NB4 (cell line): Measurements from ENCODE around the gene CYB5RL.
"Not testable (repeated sequence)": the region's sequence is repeated elsewhere in the genome, so short reads cannot be mapped to it uniquely, and the experiment has no call there.

Experiments
- DNase-seq: peaks from one replicate; pipeline ENCODE4 v3.0.0; 2010; ENCODE audit warnings: low read depth
- H3K4me3 ChIP-seq: one replicate; pipeline ENCODE4 v1.5.1; 2011; ENCODE audit warnings: mild to moderate bottlenecking, low read depth, low read length, moderate library complexity
- MYC ChIP-seq: IDR thresholded peaks from 2 replicates; pipeline ENCODE4 v1.6.1; 2011; ENCODE audit warnings: low read depth, low read length
- POLR2A ChIP-seq: IDR thresholded peaks from 2 replicates; pipeline ENCODE4 v1.6.1; 2011; ENCODE audit warnings: mild to moderate bottlenecking; ENCODE audit not compliant: insufficient read length; ENCODE audit errors: extremely low read depth
- TF ChIP-seq, protein P1 (sequence below): IDR thresholded peaks from one replicate; pipeline ENCODE4 v1.5.1; 2012; ENCODE audit warnings: low read depth, low read length
- TF ChIP-seq, protein P2 (sequence below): IDR thresholded peaks from 2 replicates; pipeline ENCODE4 v1.6.1; 2011; ENCODE audit warnings: low read depth, low read length

The CYB5RL gene

DNA sequence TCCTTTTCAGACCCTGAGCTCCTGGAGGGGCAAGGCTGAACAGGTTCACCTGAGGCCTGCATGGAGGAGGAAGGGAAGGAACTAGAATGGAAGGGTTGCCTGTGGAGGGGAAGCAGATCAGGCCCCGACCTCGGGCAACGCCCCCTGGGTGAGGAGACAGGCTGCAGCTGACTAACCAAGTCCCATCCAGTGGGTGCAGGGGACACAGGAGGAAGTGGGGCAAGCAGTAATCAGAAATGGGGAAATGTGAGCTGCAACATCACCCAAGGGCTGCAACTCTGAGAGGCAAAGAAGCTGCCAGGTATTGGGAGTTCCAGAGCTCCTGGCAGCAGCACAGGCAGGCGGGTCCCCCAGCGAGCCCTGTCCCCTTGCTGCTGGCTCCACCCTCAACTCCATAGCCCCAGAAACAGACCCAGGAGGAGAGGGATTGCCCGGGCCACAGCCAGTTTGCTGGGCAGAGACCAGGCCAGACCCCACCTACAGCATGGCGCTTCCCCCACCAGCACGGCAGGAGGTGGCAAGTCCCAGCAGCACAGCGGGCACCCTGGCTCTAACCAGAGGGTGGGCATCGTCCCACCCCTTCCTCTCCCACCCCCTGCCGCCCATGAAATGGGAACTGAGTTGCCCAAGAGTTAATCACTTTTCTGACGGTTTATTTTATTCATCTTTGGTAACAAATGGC is 38.7 kb upstream of the CYB5RL start:
- TF ChIP-seq MYC (0 out of 2 replicates have a peak, but pooled peaks have one; percentile 35), POLR2A (no peak)
- H3K4me3 ChIP-seq = peak overlapping the region; percentile 11
- DNase-seq = peak; percentile 94

DNA sequence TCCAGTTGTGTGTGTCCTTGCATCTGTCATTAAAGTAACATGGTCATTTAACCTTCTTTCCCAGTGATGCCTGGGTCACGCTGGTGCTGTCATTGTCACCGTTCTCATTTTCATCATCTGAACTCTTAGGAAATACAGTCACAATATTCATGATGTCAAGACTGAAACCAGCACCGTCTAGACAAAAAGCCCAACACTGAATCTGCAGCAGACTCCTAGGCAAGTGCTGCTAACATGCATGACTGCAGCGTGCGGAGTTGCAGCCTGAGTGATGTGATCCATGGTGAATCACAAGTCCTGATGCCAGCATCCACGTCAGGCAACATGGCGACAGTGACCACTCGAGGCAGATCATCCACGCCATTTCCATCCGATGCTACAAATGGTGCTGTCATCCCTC is 37.8 kb upstream of the CYB5RL start:
- DNase-seq = no peak
- H3K4me3 ChIP-seq = no peak overlapping the region
- TF ChIP-seq MYC (no peak), POLR2A (no peak)
- TF ChIP-seq, protein P1, sequence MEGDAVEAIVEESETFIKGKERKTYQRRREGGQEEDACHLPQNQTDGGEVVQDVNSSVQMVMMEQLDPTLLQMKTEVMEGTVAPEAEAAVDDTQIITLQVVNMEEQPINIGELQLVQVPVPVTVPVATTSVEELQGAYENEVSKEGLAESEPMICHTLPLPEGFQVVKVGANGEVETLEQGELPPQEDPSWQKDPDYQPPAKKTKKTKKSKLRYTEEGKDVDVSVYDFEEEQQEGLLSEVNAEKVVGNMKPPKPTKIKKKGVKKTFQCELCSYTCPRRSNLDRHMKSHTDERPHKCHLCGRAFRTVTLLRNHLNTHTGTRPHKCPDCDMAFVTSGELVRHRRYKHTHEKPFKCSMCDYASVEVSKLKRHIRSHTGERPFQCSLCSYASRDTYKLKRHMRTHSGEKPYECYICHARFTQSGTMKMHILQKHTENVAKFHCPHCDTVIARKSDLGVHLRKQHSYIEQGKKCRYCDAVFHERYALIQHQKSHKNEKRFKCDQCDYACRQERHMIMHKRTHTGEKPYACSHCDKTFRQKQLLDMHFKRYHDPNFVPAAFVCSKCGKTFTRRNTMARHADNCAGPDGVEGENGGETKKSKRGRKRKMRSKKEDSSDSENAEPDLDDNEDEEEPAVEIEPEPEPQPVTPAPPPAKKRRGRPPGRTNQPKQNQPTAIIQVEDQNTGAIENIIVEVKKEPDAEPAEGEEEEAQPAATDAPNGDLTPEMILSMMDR = no peak
- TF ChIP-seq, protein P2, sequence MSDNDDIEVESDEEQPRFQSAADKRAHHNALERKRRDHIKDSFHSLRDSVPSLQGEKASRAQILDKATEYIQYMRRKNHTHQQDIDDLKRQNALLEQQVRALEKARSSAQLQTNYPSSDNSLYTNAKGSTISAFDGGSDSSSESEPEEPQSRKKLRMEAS = no peak

DNA sequence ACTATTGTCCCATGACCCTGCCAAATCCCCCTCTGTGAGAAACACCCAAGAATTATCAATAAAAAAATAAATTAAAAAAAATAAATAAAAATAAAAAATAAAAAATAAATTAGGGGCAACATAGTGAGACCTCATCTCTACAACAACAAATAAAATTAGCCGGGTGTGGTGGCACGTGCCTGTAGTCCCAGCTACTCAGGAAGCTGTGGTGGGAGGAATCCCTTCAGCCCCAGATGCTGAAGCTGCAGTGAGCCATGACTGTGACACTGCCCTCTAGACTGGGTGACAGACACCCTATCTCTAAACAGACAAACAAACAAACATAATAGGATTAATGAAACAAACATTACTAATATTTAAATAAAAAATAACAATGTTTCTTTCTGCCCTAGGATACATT is 34.5 kb upstream of the CYB5RL start:
- H3K4me3 ChIP-seq = no peak overlapping the region
- TF ChIP-seq, protein P1 = no peak
- TF ChIP-seq, protein P2 = no peak
- no peak for TF ChIP-seq POLR2A
- no peak for TF ChIP-seq MYC
- no peak for DNase-seq

DNA sequence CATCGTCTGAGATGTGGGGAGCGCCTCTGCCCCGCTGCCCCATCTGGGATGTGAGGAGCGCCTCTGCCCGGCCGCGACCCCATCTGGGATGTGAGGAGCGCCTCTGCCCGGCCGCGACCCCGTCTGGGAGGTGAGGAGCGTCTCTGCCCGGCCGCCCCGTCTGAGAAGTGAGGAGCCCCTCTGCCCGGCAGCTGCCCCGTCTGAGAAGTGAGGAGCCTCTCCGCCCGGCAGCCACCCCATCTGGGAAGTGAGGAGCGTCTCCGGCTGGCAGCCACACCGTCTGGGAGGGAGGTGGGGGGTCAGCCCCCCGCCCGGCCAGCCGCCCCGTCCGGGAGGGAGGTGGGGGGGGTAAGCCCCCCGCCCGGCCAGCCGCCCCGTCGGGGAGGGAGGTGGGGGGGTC is 33.4 kb upstream of the CYB5RL start:
- not testable (repeated sequence) for DNase-seq, H3K4me3 ChIP-seq

DNA sequence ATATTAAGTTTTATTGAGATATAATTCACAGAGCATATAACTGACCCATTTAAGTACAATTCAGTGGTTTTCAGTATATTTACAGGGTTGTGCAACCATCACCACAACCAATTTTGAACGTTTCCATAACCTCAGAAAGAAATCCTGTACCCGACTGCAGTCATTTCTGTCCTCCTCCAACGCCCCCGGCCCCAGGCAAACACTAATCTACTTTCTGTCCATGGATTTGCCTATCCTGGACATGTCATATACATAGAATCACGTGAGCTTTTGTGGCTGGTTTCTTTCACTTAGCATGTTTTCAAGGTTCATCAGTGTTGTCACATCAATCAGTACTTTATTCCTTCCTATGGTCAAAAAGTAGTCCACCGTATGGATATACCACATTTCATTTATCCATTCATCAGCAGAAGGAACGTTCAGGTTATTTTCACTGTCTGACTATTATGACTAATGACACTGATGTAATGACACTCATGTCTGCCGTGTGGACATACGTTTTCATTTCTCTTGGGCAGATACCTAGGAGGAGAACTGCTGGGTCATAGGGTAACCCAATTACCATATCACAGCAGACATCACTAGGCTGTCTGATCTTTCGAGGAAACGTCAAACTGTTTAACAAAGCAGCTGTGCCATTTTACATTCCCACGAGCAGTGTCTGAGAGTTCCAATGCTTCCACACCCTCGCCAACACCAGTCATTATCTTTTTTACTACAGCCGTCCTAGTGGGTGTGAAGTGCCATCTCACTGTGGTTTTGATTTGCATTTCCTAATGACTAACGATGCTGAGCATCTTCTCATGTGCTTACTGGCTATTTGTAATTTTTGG is 30.9 kb upstream of the CYB5RL start:
- peak; percentile 59 for DNase-seq
- no peak overlapping the region for H3K4me3 ChIP-seq
- no peak for TF ChIP-seq POLR2A
- TF ChIP-seq, protein P2 = no peak

DNA sequence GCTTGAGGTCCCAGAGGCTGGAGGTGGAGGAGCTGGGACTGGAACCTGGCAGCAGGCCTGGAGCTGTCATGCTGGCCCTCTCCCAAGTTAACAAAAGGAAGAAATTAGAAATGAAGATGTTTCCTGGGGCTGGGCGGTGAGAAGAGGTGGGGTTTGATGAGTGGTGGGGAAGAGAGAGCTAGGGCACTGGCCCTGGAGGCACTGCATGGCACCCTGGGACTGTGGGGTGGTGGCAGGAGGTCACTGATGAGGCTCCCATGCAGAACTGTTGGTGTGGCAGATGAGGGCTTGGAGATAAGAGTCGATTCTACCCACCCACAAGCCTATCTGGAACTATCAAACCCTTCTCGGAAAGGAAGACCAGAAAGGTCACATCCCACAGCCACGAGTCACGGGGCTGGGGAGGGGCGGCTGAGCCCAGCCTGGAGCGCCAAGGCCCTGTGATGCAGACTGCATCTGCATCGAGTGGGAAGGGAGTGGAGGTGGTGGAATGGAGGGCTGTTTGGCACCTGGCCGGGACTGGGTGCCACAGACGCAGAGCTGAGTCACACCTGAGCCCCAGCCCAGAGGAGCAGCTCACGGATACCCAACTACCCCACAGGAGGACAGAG is 29.6 kb upstream of the CYB5RL start:
- DNase-seq = peak; percentile 46
- H3K4me3 ChIP-seq = no peak overlapping the region
- TF ChIP-seq MYC = no peak
- no peak for TF ChIP-seq POLR2A
- TF ChIP-seq, protein P2 = no peak
- TF ChIP-seq, protein P1 = no peak

DNA sequence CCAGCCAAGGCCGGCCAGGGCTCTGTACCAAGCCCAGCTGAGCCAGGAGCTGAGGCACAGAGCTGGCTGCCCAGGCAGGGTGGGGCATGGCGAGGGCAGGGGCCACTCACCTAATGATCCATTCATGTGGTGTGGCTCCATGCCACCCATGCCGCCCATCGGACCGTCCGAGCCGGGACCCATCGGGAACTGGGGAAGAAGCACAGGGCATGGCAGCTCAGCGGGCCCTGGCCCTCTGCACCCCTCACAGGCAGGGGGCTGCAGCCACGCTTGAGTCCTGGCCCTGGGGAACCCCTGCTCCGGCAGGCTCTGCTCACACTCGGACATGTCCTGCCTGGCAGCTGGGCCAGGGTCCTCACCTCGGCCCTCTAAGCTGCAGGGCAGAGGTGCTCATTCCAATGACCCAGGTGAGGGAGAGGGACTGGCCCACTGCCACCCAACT is 28.8 kb upstream of the CYB5RL start:
- TF ChIP-seq MYC = no peak
- TF ChIP-seq, protein P2 = no peak
- TF ChIP-seq POLR2A = no peak
- TF ChIP-seq, protein P1 = no peak
- no peak overlapping the region for H3K4me3 ChIP-seq
- DNase-seq = no peak
